Breast epithelium (tissue), 3 donors: Measurements from ENCODE around the gene LLPH.

Source experiments
- CTCF ChIP-seq, 3 donors: fragments of 450-650 bp; IDR thresholded peaks; one replicate each; pipeline ENCODE4 v1.5.1; 2016 to 2017; ENCODE audit warnings: antibody characterized with exemption in 3 of 3, mild to moderate bottlenecking in 3 of 3, moderate library complexity in 3 of 3
- POLR2A ChIP-seq: fragments of 450-650 bp; IDR thresholded peaks from one replicate; pipeline ENCODE4 v1.6.1; 2016; ENCODE audit warnings: antibody characterized with exemption, mild to moderate bottlenecking, moderate library complexity

DNA sequence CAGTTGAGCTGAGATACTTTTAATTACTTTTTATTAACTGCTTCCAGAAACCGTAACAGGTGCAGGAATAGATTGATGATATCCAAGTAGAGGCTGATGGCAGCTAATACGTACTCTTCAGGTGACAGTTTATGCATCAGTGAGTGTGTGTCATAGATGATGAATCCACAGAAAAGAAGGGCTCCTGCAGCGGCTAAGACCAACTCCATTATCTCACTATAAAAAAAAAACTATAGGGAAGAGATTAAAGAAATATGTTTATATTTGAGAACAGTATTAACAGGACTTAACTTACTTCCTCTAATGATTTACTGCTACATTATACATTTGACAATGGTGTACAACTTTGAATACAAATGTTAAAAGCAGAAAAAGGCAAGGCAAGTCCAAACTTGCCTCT is 7.4 kb upstream of the LLPH start:
- no peak for TF ChIP-seq POLR2A
- no peak for TF ChIP-seq CTCF (IDR thresholded peaks at IDR 0.05)
